ENCODE measurements around the gene SEC14L5. TPM values are rescaled to one million over a fixed set of nuclear protein-coding genes. Genes with fewer than 3 reads are reported as not detected.

SEC14L5 gene
- total and polyA plus RNA-seq, 8 donors, result 0.17 to 0.76 (median 0.39) TPM

- Histone ChIP-seq H3K27me3 (peaks cover 2 to 4% of the 10 kb centered on the region in 2 donors), H3K9me3 (no peaks in the 10 kb centered on the region), H3K27ac (no peak overlapping the region), H3K4me1 (no peaks in the 10 kb centered on the region), H3K4me3 (no peak overlapping the region), H3K36me3 (no peaks in the 10 kb centered on the region)
- no peak for DNase-seq
- intact Hi-C loops (cut with DNase I), result no loop called here
- ATAC-seq, result no peak
- TF ChIP-seq, protein P1, sequence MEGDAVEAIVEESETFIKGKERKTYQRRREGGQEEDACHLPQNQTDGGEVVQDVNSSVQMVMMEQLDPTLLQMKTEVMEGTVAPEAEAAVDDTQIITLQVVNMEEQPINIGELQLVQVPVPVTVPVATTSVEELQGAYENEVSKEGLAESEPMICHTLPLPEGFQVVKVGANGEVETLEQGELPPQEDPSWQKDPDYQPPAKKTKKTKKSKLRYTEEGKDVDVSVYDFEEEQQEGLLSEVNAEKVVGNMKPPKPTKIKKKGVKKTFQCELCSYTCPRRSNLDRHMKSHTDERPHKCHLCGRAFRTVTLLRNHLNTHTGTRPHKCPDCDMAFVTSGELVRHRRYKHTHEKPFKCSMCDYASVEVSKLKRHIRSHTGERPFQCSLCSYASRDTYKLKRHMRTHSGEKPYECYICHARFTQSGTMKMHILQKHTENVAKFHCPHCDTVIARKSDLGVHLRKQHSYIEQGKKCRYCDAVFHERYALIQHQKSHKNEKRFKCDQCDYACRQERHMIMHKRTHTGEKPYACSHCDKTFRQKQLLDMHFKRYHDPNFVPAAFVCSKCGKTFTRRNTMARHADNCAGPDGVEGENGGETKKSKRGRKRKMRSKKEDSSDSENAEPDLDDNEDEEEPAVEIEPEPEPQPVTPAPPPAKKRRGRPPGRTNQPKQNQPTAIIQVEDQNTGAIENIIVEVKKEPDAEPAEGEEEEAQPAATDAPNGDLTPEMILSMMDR (IDR thresholded peaks at IDR 0.05), result no peak
Measured at GRCh38 chr16:4976079-4976478, 17.9 kb downstream of the SEC14L5 start.

DNA sequence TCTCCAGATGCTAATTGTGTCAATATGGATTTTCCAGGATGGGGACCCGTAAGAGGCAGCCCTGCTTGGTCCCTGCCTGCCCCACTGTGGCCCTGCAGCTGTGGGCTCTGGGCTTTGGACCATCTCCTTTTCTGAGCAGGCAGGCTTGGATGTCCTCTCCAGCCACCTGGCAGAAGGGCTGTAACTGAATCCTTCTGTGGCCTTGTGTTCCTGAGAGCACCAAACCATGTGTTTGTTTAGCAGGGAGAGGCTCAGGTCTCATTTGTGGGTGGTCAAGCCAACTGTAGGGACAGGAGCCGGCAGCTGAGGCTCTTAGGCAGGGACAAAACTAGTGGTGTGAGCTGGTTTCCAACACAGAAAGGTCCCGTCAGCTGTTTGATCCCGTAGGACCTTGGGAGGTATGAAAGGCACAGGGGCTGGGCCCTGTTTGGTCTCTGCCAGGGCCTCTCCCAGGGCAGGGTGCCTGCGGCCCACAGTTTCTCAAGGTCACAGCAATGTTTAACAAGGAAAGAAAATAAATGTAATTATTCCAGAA, 18.5 kb downstream of the SEC14L5 start:
- Histone ChIP-seq H3K27me3 (peaks cover 1 to 3% of the 10 kb centered on the region in 2 donors), H3K4me3 (no peak overlapping the region), H3K27ac (no peak overlapping the region), H3K4me1 (no peaks in the 10 kb centered on the region), H3K9me3 (no peaks in the 10 kb centered on the region), H3K36me3 (no peaks in the 10 kb centered on the region)
- DNase-seq, result peak in 1 of 4 donors; percentile 17
- TF ChIP-seq, protein P1 (IDR thresholded peaks at IDR 0.05), result no peak
- intact Hi-C loops (cut with DNase I), result no loop called here
- no peak for ATAC-seq

DNA sequence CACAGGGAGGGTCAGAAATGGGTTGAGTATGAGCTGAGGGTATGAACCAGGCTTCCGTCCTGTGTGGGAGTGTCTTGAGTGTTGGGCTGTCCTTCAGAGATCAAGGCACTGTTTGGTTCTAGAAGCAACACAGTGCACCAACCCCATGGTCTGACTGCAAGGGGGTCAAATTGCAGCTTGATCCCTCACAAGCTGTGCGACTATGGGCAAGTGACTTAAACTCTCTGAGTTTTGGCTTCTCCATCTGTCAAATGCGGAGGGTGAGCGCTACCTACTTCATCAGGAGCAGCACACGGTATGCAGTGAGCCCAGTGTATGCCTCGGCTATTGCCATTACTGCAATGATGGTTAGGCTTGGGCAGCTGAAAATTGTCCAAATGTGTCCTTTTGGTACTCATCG, 21.0 kb downstream of the SEC14L5 start:
- Histone ChIP-seq H3K36me3 (no peaks in the 10 kb centered on the region), H3K27me3 (peaks cover 0 to 20% of the 10 kb centered on the region in 2 donors), H3K4me1 (no peaks in the 10 kb centered on the region), H3K27ac (no peak overlapping the region), H3K4me3 (no peak overlapping the region), H3K9me3 (no peaks in the 10 kb centered on the region)
- TF ChIP-seq, protein P1 (IDR thresholded peaks at IDR 0.05), result no peak
- ATAC-seq (no peak), DNase-seq (no peak)
- intact Hi-C loops (cut with DNase I), result no loop called here

- no peaks in the 10 kb centered on the region for H3K36me3 ChIP-seq
- intact Hi-C loops (cut with DNase I), result no loop called here
- TF ChIP-seq, protein P1 (IDR thresholded peaks at IDR 0.05), result no peak
- H3K27ac ChIP-seq, result no peak overlapping the region
- no peak overlapping the region for H3K4me3 ChIP-seq
- DNase-seq (peak in 1 of 4 donors; percentile 34), ATAC-seq (no peak)
- peaks cover 0 to 20% of the 10 kb centered on the region in 2 donors for H3K27me3 ChIP-seq
- no peaks in the 10 kb centered on the region for H3K9me3 ChIP-seq
- no peaks in the 10 kb centered on the region for H3K4me1 ChIP-seq
Measured at GRCh38 chr16:4979736-4980660, 21.9 kb downstream of the SEC14L5 start.

- ATAC-seq (no peak), DNase-seq (no peak)
- Histone ChIP-seq H3K27me3 (peaks cover 0 to 23% of the 10 kb centered on the region in 2 donors), H3K36me3 (no peaks in the 10 kb centered on the region), H3K9me3 (no peaks in the 10 kb centered on the region), H3K4me3 (no peak overlapping the region), H3K4me1 (no peaks in the 10 kb centered on the region), H3K27ac (no peak overlapping the region)
- intact Hi-C loops (cut with DNase I), result no loop called here
- TF ChIP-seq, protein P1 (IDR thresholded peaks at IDR 0.05), result no peak
Measured at GRCh38 chr16:4980691-4981090, 22.6 kb downstream of the SEC14L5 start.
